B cell (primary cell): ENCODE results near the gene OR6S1. TPM values are rescaled to one million over a fixed set of nuclear protein-coding genes. Genes with fewer than 3 reads are reported as not detected.

ENCODE experiments used
- ATAC-seq: fragments of 200-7000 bp; cut with Tn5 transposase; one replicate; pipeline ENCODE4 v1.10.0; 2021; ENCODE audit warnings: low read depth, mild to moderate bottlenecking, moderate number of reproducible peaks, moderate library complexity
- CTCF ChIA-PET: fragments of 350-600 bp; sonication (Branson Sonifier 250); formaldehyde crosslinking; loops from one replicate; lab custom pipeline; 2021; ENCODE audit warnings: antibody characterized with exemption, inconsistent platforms; lab: Charles Lee
- POLR2A ChIA-PET: fragments of 350-600 bp; sonication (Branson Sonifier 250); formaldehyde crosslinking; loops from one replicate; lab custom pipeline; 2021; ENCODE audit warnings: antibody characterized with exemption; lab: Charles Lee
- DNase-seq: peaks from one replicate; pipeline ENCODE4 v3.0.0; 2013
- H2AFZ ChIP-seq: 2 replicates; pipeline ENCODE4 v1.6.1; 2012; ENCODE audit warnings: mild to moderate bottlenecking, low read depth, low read length; ENCODE audit not compliant: insufficient read depth, poor library complexity, severe bottlenecking
- H3K27ac ChIP-seq, 2 donors: 1 replicate in 1 of 2; 2 replicates in 1 of 2; pipeline ENCODE4 v1.5.1; 2012 to 2013; ENCODE audit warnings: low read length in 2 of 2, mild to moderate bottlenecking in 2 of 2, moderate library complexity in 1 of 2
- H3K27me3 ChIP-seq, 4 experiments: fragments of 200-600 bp in 1 of 4; sonication (generic) in 1 of 4; replicated peaks in 1 of 4; 1 replicate in 2 of 4; 2 replicates in 2 of 4; pipeline versions ENCODE4 v1.6.1 to v1.7.0; 2013 to 2016; ENCODE audit warnings: low read length in 3 of 4, mild to moderate bottlenecking in 2 of 4, mixed read lengths in 1 of 4, moderate library complexity in 1 of 4; ENCODE audit not compliant: insufficient read depth in 4 of 4, control insufficient read depth in 3 of 4; ENCODE audit errors: control extremely low read depth in 1 of 4
- H3K36me3 ChIP-seq, 2 experiments: replicated peaks in 1 of 2; 1 replicate in 1 of 2; 2 replicates in 1 of 2; pipeline versions ENCODE4 v1.6.1 to v1.7.1; 2013; ENCODE audit warnings: low read length in 1 of 2; ENCODE audit not compliant: insufficient read depth in 2 of 2, control insufficient read depth in 1 of 2; ENCODE audit errors: control extremely low read depth in 1 of 2, extremely low read depth in 1 of 2
- H3K4me1 ChIP-seq, 2 donors: fragments of 200-600 bp in 1 of 2; sonication (generic) in 1 of 2; 1 replicate in 1 of 2; 2 replicates in 1 of 2; pipeline versions ENCODE4 v1.5.1 to v1.6.1; 2013 to 2017; ENCODE audit warnings: low read length in 2 of 2; ENCODE audit not compliant: control insufficient read depth in 2 of 2, insufficient read depth in 2 of 2
- H3K4me2 ChIP-seq: replicated peaks from 2 replicates; pipeline ENCODE3; 2012; ENCODE audit warnings: mild to moderate bottlenecking, low read depth, low read length; ENCODE audit not compliant: poor library complexity, severe bottlenecking
- H3K4me3 ChIP-seq, 5 experiments: fragments of 200-600 bp in 1 of 5; sonication (generic) in 1 of 5; 1 replicate in 3 of 5; 2 replicates in 2 of 5; pipeline versions ENCODE4 v1.5.1 to v1.7.0; 2011 to 2016; ENCODE audit warnings: low read length in 4 of 5, mild to moderate bottlenecking in 4 of 5, low read depth in 2 of 5, control low read depth in 1 of 5, moderate library complexity in 1 of 5; ENCODE audit not compliant: insufficient read depth in 1 of 5; ENCODE audit errors: control extremely low read depth in 1 of 5, extremely low read depth in 1 of 5
- H3K79me2 ChIP-seq: fragments of 200-600 bp; sonication (generic); one replicate; pipeline ENCODE4 v1.6.0; 2016; ENCODE audit warnings: low read length; ENCODE audit not compliant: control insufficient read depth, insufficient read depth
- H3K9ac ChIP-seq: fragments of 200-600 bp; sonication (generic); 2 replicates; pipeline ENCODE4 v1.6.1; 2017; ENCODE audit warnings: mild to moderate bottlenecking, low read length, moderate library complexity
- H3K9me3 ChIP-seq, 3 donors: one replicate each; pipeline versions ENCODE4 v1.6.1 to v1.7.1; 2013; ENCODE audit warnings: low read length in 2 of 3; ENCODE audit not compliant: control insufficient read depth in 2 of 3, insufficient read depth in 1 of 3; ENCODE audit errors: control extremely low read depth in 1 of 3
- H4K20me1 ChIP-seq: 2 replicates; pipeline ENCODE4 v1.6.0; 2012; ENCODE audit warnings: mild to moderate bottlenecking, low read length; ENCODE audit not compliant: insufficient read depth, control insufficient read depth, poor library complexity, severe bottlenecking
- H3K27ac Mint-ChIP-seq: one replicate; pipeline ENCODE4 v1.8.0; 2021; ENCODE audit warnings: mixed read lengths
- H3K27me3 Mint-ChIP-seq: one replicate; pipeline ENCODE4 v1.8.0; 2021; ENCODE audit warnings: mixed read lengths
- H3K4me1 Mint-ChIP-seq: one replicate; pipeline ENCODE4 v1.8.0; 2021; ENCODE audit warnings: mixed read lengths
- H3K4me3 Mint-ChIP-seq: one replicate; pipeline ENCODE4 v1.8.0; 2021; ENCODE audit warnings: mixed read lengths
- H3K9me3 Mint-ChIP-seq: one replicate; pipeline ENCODE4 v1.8.0; 2022; ENCODE audit warnings: mixed read lengths; ENCODE audit not compliant: insufficient read depth
- CTCF ChIP-seq: fragments of 200-600 bp; IDR thresholded peaks from one replicate; pipeline ENCODE4 v1.8.0; 2022; ENCODE audit warnings: antibody characterized with exemption, mild to moderate bottlenecking
- EZH2 ChIP-seq: IDR thresholded peaks from 2 replicates; pipeline ENCODE4 v1.6.1; 2012; ENCODE audit warnings: borderline replicate concordance, low read depth, mild to moderate bottlenecking, moderate library complexity, low read length; ENCODE audit not compliant: insufficient read depth, poor library complexity, severe bottlenecking
- WGBS: methylation state at CpG from one replicate; pipeline ENCODE4 v1.1.5; 2013; ENCODE audit warnings: missing lambda C conversion rate; ENCODE audit not compliant: insufficient coverage; 5-methylcytosine and 5-hydroxymethylcytosine counted together
- intact Hi-C: fragments of 100-400 bp; cut with micrococcal nuclease; formaldehyde crosslinking; loops from one replicate; pipeline ENCODE4 v1.10.0; 2022
- polyA plus RNA-seq: library from polyadenylated mRNA; depleted of rRNA; stranded (reverse); fragments of >200 nt; gene quantifications from 2 replicates; pipeline ENCODE4 v1.2.3, GENCODE V29; 2012
- total RNA-seq, 2 donors: library from RNA; stranded (reverse); fragments of 120-200 nt in 1 of 2; gene quantifications; 1 replicate in 1 of 2; 2 replicates in 1 of 2; pipeline versions ENCODE4 v1.2.3 to v1.2.4, GENCODE V29; 2013 to 2022

The OR6S1 gene
- total and polyA plus RNA-seq, 2 donors (not counting 1 experiment from before 2014, with no cell fraction given) = 0.16 TPM; not detected in 1

DNA sequence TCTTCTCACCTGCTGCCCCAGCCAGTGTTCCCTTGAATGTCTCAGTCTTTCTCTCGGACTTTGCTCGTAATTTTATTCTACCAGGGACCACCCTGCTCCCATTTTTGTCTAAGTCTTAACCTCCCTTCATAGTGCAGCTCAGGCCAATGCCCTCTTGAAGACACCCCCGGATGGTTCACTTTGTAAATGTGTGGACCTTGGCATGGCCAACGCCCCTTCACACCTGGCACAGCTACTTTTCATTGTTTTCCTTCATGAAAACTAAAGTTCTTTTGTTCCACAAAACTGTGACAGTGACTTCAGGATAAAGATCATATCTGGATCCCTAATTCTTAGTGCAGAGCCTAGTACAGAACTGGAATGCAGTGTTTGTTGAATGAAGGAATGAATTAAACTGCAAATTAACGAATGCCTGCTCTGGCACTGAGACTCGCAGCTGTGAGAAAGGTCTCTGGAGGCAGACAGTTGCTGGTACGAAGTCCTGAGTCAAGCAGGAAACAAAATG lies 39.4 kb upstream of the OR6S1 start:
- Histone ChIP-seq H4K20me1 (no peaks in the 10 kb centered on the region), H3K27ac (peak overlapping the region; percentile 92 to 94), H3K9ac (peak overlapping the region; percentile 87), H3K9me3 (no peaks in the 10 kb centered on the region), H3K4me3 (peak overlapping the region; percentile 81 to 95 (median 92)), H3K79me2 (no peaks in the 10 kb centered on the region), H3K4me2 (peak overlapping the region; percentile 76), H3K27me3 (no peaks in the 10 kb centered on the region), H3K36me3 (no peaks in the 10 kb centered on the region), H3K4me1 (peaks cover 31 to 48% of the 10 kb centered on the region in 2 donors), H2AFZ (no peak overlapping the region)
- Mint-ChIP-seq H3K27ac (no peak overlapping the region), H3K9me3 (no peaks in the 10 kb centered on the region), H3K4me1 (peaks cover 15% of the 10 kb centered on the region), H3K27me3 (no peaks in the 10 kb centered on the region), H3K4me3 (no peak overlapping the region)
- no peak for DNase-seq
- 19% methylated on average over 6 of the region's 7 CpGs for WGBS
- ATAC-seq = peak; percentile 29
- intact Hi-C loops = loop anchor here (1.0 to 5.0 kb wide), 5 partner anchors 13 to 291 kb away; partner anchors contain the start of genes PIP4P1 and TEP1
- CTCF ChIA-PET = interaction anchor here (0.8 to 20.0 kb wide), 20 partner anchors 10 to 353 kb away, joined by 3 to 445 read pairs (median 6); partner anchors contain the start of genes PARP2, PIP4P1 and TEP1
- POLR2A ChIA-PET = interaction anchor here (0.7 to 5.8 kb wide), 10 partner anchors 10 to 357 kb away, joined by 3 to 42 read pairs (median 8); partner anchors contain the start of genes PARP2, PIP4P1, RNASE6 and TEP1
- TF ChIP-seq EZH2 = no peak
- TF ChIP-seq CTCF = no peak

DNA sequence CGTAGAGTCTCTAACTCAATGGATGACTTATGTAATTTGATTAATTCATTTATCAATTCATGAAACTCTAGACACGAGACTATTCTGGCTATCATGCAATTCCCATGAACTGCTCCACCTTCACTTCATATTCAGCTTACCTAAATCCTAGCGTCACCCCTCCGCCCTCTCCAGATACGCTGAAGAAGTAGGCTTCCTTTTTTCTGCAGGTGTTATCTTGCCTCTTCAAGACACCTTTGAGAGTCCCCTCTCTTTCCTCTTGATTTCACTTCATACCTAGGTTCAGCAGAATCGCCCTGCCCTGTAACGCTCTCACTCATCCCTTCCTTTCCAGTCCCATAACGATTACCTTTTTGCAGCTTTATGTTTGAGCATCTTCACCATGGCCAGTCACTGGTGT lies 38.9 kb upstream of the OR6S1 start:
- no peaks in the 10 kb centered on the region for H3K27me3 ChIP-seq
- intact Hi-C loops = loop anchor here (2.0 to 5.0 kb wide), 2 partner anchors 268 to 292 kb away; partner anchors contain the start of gene TEP1
- 65% methylated on average over 6 of the region's 8 CpGs for WGBS
- no peak for TF ChIP-seq CTCF
- no peak for TF ChIP-seq EZH2
- no peaks in the 10 kb centered on the region for H3K36me3 ChIP-seq
- peak overlapping the region; percentile 76 for H3K4me2 ChIP-seq
- H3K4me3 Mint-ChIP-seq = no peak overlapping the region
- peaks cover 31 to 48% of the 10 kb centered on the region in 2 donors for H3K4me1 ChIP-seq
- DNase-seq = peak; percentile 53
- ChIA-PET CTCF (interaction anchor here (1.3 to 20.0 kb wide), 12 partner anchors 10 to 353 kb away, joined by 4 to 445 read pairs (median 20); partner anchors contain the start of gene TEP1), POLR2A (interaction anchor here (2.1 to 5.8 kb wide), 2 partner anchors 12 to 219 kb away, joined by 7 to 42 read pairs; partner anchors contain the start of gene PIP4P1)
- no peak overlapping the region for H2AFZ ChIP-seq
- H3K4me1 Mint-ChIP-seq = peaks cover 18% of the 10 kb centered on the region
- H4K20me1 ChIP-seq = no peaks in the 10 kb centered on the region
- H3K9ac ChIP-seq = peak overlapping the region; percentile 87
- H3K79me2 ChIP-seq = no peaks in the 10 kb centered on the region
- H3K27me3 Mint-ChIP-seq = no peaks in the 10 kb centered on the region
- no peaks in the 10 kb centered on the region for H3K9me3 ChIP-seq
- H3K27ac Mint-ChIP-seq = no peak overlapping the region
- no peak overlapping the region for H3K27ac ChIP-seq
- H3K9me3 Mint-ChIP-seq = no peaks in the 10 kb centered on the region
- no peak for ATAC-seq
- H3K4me3 ChIP-seq = peak overlapping the region in 2 of 5 experiments; percentile 81 to 92
